GM18870 (cell line): ENCODE results near the gene HCN4.

Experiments used
- ATAC-seq: cut with Tn5 transposase; IDR thresholded peaks from one replicate; pipeline ENCODE4 v1.9.1; 2021; ENCODE audit warnings: moderate library complexity; ENCODE audit not compliant: unreplicated experiment

HCN4 gene

DNA sequence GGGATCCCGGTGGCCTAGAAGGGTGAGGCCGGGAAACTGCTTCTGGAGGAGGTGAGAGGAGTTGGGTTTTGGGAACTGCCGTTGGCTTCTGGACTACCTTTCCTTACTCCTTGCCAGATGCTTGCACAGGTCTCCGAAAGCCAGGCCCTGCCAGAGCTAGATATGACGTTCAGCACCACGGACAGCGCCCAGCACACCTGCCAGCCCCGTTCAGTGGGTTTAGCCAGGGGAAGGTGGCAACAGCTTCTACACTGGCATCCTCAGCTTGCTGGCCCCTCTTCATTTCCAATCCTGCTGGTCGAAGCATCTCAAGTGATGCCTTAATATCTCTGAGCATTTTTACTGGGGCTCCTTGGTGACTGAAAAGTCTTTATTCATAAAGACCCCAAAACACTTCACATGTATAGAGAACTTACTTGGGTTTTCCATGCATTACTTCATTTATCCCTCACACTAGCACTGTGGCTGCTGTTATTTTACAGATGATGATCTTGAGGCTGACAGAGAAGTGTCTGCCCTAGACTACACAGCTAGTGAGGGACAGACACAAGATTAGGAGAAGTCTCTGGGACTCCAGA is 21.9 kb downstream of the HCN4 start:
- ATAC-seq = no peak

DNA sequence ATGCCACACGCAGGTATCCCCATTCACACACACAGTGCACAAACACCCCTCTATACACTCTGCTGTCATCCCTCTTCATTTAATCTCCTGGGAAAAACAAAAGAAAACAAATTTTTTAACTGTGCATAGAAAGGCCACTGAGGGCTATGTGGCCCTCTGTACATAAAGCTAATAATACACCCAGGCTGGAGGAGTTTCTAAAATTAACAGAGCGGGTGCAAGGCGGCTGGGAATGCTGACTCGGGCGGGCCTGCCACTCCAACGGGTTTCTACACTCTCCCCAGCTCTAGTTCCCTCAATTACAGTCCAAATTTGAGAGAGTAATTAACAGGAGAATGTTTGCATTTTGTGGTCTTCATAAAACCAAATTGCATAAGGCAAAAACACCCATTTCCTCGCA is 23.1 kb downstream of the HCN4 start:
- ATAC-seq = no peak

- ATAC-seq = no peak
Measured at GRCh38 chr15:73344056-73344455, 24.7 kb downstream of the HCN4 start.

- no peak for ATAC-seq
Measured at GRCh38 chr15:73341886-73342600, 26.7 kb downstream of the HCN4 start.

GRCh38 chr15:73340502-73341192 is 28.1 kb downstream of the HCN4 start:
- ATAC-seq = no peak

- no peak for ATAC-seq
Measured at GRCh38 chr15:73338606-73339374, 30.0 kb downstream of the HCN4 start.

GRCh38 chr15:73338058-73338457 is 30.7 kb downstream of the HCN4 start:
- no peak for ATAC-seq

GRCh38 chr15:73337187-73337586 is 31.6 kb downstream of the HCN4 start:
- no peak for ATAC-seq

- ATAC-seq = no peak
Measured at GRCh38 chr15:73336756-73337155, 32.0 kb downstream of the HCN4 start.

DNA sequence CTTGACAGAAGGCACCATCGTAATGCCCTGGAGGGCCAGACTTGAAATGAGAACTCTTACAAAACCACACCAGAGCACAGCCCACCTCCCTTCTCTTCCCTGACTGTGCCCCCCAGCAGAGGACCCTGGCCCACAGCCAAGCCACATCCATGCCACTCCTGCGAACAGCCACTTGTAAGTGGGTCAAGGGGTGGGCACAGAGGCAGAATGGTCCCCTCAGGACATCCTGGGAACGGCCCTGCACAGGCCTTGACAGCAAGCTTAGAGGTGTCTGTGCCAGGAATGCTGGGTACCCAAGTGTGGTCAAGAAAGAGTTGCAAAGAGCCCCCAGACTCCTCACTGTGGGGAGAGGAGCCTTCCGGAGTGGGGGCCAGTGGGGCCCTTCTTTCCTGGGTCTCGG is 33.3 kb downstream of the HCN4 start:
- no peak for ATAC-seq

DNA sequence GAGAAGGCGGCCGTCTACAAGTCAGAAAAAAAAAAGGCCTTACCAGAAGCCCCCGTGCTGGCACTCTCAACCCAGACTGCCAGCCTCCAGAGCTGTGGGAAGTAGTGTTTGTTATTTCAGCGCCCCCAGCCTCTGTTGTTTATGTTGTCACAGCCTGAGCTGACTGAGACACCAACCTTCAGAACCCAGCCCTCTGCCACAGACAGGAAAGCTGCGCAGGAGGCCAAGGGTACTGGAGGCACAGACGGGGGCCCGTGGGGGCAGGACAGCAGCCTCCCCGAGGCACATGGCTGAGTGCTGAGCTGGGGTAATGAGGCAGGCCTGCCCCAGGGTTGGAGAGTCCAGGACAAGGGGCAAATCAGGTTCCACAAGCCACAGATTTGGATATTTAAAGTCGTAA is 33.7 kb downstream of the HCN4 start:
- no peak for ATAC-seq

DNA sequence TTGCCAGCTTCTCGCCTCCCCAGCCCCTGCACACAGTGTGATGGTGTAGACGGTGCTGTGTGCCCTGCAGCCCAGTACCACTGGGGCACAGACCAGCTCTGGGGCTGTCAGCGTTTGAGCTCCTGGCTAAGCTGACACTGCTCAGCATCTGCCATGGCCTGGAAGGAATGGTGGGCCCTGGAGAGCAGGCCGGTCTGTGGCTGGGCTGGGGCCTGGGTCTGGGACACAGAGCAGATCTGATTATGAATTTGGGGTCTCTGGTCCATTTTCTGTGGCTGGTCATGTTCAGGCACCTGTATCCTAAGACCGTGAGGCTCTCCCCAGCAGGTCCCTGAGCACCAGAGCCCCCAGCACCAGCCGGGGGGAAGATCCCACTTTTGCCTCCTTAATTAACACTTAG is 34.7 kb downstream of the HCN4 start:
- ATAC-seq = no peak

DNA sequence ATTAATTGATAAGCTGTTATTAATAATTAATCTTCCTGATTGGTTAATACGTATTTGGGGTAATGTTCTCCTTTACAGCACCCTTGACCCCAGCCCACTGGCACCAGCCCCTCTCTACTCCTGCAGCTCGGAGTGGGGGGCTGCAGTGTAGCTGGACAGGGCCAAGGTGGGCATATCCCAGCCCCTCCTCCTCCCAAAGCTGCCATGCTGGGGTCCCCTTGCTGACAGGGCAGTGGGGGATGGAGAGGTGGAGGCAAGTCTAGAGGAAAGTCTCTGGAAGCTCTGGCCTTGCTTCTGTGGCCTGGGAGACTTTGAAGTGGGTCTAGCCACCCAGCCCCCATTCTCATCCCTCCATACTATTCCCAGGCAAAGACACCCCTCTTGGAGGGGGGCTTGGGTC is 35.8 kb downstream of the HCN4 start:
- no peak for ATAC-seq

GRCh38 chr15:73331991-73332925 is 36.5 kb downstream of the HCN4 start:
- ATAC-seq = no peak

GRCh38 chr15:73331501-73331900 is 37.3 kb downstream of the HCN4 start:
- no peak for ATAC-seq

DNA sequence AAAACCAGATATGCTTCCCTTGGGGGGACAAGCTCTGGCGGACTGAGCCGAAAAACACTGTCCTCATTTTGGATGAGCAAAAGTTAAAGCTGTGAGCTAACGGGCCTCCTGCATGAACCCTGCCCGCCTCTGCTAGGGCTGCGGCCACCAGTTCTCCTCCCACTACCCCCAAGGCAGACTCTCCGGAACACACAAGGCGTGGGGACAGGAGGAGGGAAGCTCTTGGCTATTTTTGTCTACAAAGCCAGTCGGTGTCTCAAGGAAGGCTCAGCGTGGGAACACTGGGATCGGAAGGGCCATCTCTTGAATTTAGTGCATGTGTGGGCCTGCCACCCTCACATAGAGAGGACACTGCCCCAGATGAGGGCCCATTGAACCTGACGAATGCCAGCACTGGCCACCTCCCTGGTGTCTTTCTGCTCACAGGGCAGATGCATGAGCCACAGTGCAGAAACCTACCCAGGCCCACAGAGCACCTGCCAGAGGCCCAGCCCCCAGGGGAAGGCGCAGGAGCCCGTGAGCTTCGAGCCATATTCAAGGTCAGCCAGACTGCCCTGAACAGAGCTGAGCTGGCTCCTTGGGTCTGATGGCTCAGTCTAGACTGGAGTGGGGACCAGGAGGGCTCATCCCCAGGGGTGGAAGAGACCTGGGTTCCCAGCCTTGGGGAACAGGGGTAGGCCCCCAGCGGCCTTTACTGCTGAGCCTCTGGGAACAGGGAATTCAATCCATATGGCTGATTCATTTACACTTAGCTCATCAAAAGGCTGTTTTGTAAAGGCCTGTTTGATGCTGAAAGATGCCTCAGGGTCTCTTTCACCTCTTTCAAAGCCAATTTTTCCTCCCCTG is 38.3 kb downstream of the HCN4 start:
- ATAC-seq = no peak

DNA sequence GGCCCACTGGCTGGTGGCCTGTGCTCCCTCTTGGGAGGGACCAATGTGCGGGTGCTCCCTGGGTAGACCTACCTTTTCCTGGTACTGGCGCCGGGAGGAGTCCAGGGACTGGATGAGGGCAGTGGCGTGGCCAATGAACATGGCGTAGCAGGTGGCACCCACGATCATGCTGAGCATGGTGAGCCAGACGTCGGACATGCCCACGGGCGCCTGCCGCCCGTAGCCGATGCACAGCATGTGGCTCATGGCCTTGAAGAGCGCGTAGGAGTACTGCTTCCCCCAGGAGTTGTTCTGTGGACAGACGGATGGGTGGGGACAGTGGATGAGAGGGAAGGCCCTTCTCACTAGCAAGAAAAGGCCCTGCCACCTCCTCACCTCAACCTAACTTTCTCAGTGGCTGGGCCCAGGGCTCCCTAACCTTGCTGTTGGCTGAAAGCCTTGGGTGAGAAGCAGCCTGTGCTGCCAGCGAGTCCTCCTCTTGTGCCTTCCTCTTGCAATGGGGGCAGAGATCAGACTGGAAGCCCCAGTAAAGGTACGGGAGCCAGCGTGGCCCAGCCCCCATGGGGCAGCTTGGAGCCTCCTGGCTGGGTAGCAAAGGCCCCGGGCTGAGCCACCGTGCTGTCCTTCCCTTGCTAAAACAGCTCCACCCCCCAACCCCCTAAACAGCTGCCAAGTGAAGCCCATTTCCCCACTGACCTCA is 39.1 kb downstream of the HCN4 start:
- ATAC-seq = no peak

DNA sequence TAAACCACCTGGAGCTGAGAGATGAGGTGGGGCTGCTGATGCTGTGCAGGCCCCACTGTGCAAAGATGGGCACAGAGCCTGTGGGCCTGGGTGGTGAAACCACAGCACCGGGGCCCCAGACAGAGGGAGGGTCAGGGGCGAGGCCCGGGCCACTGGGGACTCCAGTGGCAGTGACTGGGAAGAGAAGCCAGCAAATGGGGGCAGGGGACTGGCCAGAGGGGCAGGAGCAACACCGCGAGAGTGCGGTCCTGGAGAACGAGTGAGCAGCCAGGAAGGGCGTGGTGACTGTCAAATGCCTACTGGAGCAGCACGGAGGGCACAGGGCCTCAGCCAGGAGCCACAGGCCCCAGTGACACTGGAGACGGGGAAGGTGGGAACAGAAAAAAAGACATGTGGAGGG is 39.8 kb downstream of the HCN4 start:
- ATAC-seq = no peak
